Stimulated activated CD4-positive, alpha-beta T cell treated with anti-CD3 and anti-CD28 coated beads, TNF-alpha, amount 100 ng/mL, for 48 hours (primary cell): ENCODE data around the gene STMP1.

ENCODE experiments used
- DNase-seq, 3 donors: peaks; one replicate each; pipeline ENCODE4 v3.0.0-alpha.2; 2020; ENCODE audit warnings: low read depth in 3 of 3

The STMP1 gene

DNA sequence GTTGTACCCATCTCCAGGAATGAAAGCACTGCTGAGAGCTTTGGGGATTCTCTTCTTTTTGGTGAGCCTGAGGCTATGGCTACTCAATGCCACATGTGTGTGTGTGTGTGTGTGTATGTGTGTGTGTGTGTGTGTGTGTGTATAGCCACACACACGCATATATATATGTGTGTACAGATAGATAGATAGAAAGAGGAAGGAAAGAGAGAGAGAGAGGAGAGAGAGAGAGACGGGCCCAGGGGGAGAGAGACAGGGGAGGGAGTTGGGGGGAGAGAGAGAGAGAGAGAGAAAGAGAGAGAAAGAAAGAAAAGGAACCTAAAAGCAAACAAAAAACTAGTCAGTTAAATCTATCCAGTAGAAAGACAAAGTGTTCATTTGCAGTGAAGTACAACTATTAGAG, 57.4 kb downstream of the STMP1 start:
- no peak for DNase-seq

DNA sequence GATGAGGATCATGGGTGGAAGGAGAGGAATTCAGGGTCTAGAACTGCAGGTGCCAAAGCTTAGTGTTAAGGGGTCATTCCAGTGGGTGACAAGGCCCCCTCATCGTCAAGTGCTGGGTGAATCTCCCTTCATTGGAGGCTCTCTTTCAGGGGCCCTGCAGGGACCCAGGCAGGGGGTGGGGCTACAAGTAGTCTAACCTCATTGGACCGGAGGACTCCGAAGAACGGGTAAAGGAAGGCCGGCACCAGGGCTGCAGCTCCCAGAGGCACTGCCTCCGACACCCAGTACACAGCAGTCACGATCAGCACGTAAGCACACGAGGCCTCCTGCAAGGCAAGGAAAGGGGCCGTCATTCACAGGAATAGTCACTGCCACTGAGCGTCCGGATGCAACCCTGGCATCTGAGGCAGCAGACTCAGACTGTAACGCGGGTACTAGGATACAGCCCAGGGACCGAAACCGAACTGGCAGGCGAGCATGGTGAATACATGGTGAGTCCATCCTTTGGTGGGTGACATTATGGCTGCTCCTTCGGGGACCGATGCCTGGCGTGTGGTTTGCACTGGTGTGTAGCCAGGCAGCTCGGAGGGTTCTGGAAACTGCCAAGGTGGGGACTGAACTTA, 59.0 kb downstream of the STMP1 start:
- DNase-seq, result no peak

DNA sequence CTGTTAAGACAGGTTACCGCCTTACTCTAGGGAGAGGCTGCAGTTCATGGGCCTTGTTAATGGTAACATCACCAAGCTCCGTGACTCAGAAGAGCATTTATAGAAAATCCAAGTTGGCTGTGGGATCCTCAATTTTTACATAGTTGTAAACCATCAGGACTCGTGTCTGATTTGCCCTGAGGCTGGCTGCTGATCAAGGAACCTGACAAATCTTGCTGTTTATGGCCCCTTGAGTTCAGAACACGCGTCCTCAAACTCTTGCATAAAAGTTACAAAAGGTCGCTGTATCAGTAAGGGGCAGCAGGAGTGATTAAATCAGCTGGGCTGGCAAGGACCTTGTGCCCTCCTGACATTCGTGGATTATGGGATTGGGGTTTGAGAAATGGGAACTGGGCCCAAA, 61.1 kb downstream of the STMP1 start:
- DNase-seq, result no peak
